Measurements from ENCODE around the gene ILRUN. TPM values are rescaled to one million over a fixed set of nuclear protein-coding genes. Genes with fewer than 3 reads are reported as not detected.
A peak's percentile ranks its signal among the peaks of the same experiment; 100 is the strongest.

The ILRUN gene
- total RNA-seq, 1 experiment from 2014 or later, result 62.8 TPM

DNA sequence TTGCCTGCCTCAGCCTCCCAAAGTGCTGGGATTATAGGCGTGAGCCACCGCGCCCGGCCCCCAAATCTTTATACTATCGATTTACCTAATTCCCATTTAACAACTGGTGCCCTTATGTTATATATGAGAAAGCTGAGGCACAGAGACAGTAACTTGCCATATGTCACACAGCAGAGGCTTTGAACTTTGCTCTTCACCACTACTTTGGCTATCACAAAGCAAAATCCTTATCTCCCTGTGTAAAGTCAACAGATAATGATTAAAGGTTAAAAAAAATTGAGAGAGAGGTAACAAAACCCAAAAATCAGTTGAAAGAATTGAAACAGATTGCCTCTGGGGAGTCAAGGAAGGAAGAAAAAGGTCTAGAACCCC, 22.3 kb downstream of the ILRUN start:
- intact Hi-C loops (cut with micrococcal nuclease; ENCODE audit: unreplicated experiment), result no loop called here
- no peak for DNase-seq (ENCODE audit: low read depth, low spot score)

DNA sequence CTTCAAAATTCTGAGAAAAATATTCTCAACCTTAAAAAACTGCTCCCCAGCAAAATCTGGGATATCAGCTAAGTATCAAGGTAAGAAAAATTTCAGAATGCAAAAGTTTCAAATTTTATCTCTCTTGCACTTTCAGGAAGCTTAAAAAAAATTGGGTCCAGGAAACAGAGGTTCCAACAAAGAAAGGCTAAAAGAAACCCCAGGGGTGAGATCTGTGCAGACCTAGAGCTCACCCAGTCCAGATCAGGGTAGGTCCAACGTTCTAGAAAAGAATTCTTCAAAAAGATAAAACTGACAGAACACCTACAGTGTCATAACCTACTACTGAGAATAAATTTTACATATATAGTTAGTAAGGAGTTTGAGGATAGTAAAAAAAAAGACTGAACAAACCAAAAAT, 23.5 kb downstream of the ILRUN start:
- TF ChIP-seq, protein P1, sequence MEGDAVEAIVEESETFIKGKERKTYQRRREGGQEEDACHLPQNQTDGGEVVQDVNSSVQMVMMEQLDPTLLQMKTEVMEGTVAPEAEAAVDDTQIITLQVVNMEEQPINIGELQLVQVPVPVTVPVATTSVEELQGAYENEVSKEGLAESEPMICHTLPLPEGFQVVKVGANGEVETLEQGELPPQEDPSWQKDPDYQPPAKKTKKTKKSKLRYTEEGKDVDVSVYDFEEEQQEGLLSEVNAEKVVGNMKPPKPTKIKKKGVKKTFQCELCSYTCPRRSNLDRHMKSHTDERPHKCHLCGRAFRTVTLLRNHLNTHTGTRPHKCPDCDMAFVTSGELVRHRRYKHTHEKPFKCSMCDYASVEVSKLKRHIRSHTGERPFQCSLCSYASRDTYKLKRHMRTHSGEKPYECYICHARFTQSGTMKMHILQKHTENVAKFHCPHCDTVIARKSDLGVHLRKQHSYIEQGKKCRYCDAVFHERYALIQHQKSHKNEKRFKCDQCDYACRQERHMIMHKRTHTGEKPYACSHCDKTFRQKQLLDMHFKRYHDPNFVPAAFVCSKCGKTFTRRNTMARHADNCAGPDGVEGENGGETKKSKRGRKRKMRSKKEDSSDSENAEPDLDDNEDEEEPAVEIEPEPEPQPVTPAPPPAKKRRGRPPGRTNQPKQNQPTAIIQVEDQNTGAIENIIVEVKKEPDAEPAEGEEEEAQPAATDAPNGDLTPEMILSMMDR (IDR thresholded peaks at IDR 0.05), result no peak
- no peak for TF ChIP-seq TCF7L2 (IDR thresholded peaks at IDR 0.05; ENCODE audit: low read depth, low read length)
- no peak for TF ChIP-seq POLR2AphosphoS5 (IDR thresholded peaks at IDR 0.05; ENCODE audit: low read depth, low read length)
- no peak for TF ChIP-seq SIN3A (IDR thresholded peaks at IDR 0.05; ENCODE audit: borderline replicate concordance, insufficient read depth, low read depth, low read length)
- TF ChIP-seq, protein P2, sequence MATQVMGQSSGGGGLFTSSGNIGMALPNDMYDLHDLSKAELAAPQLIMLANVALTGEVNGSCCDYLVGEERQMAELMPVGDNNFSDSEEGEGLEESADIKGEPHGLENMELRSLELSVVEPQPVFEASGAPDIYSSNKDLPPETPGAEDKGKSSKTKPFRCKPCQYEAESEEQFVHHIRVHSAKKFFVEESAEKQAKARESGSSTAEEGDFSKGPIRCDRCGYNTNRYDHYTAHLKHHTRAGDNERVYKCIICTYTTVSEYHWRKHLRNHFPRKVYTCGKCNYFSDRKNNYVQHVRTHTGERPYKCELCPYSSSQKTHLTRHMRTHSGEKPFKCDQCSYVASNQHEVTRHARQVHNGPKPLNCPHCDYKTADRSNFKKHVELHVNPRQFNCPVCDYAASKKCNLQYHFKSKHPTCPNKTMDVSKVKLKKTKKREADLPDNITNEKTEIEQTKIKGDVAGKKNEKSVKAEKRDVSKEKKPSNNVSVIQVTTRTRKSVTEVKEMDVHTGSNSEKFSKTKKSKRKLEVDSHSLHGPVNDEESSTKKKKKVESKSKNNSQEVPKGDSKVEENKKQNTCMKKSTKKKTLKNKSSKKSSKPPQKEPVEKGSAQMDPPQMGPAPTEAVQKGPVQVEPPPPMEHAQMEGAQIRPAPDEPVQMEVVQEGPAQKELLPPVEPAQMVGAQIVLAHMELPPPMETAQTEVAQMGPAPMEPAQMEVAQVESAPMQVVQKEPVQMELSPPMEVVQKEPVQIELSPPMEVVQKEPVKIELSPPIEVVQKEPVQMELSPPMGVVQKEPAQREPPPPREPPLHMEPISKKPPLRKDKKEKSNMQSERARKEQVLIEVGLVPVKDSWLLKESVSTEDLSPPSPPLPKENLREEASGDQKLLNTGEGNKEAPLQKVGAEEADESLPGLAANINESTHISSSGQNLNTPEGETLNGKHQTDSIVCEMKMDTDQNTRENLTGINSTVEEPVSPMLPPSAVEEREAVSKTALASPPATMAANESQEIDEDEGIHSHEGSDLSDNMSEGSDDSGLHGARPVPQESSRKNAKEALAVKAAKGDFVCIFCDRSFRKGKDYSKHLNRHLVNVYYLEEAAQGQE (IDR thresholded peaks at IDR 0.05; ENCODE audit: insufficient read depth in 1 of 2, low read depth in 2 of 2, low read length in 1 of 2), result no peak
- Histone ChIP-seq H3K36me3 (ENCODE audit: control insufficient read depth, insufficient read depth, low read length) (no peaks in the 10 kb centered on the region), H3K4me1 (ENCODE audit: control insufficient read depth, insufficient read depth, low read length) (peaks cover 3% of the 10 kb centered on the region; the same call in 1 of the 2 replicates), H3K27me3 (ENCODE audit: control insufficient read depth, insufficient read depth, low read length) (no peaks in the 10 kb centered on the region), H3K4me3 (ENCODE audit: low read depth in 2 of 2, low read length in 2 of 2) (no peak overlapping the region), H3K9me3 (ENCODE audit: control insufficient read depth, insufficient read depth, low read depth, low read length) (no peaks in the 10 kb centered on the region), H3K27ac (ENCODE audit: low read length) (peak overlapping the region; percentile 12; the same call in 1 of the 2 replicates)
- ChIA-PET POLR2A (no interaction called here), CTCF (interaction anchor here (0.6 kb wide), 1 partner anchor 89 kb away, joined by 3 read pairs; no protein-coding TSS in a partner anchor)
- in situ Hi-C loops (cut with HindIII; ENCODE audit: low pct_unique_long_range_greater_than_20kb, low sequenced_read_pairs), result no loop called here
- no peak for DNase-seq (ENCODE audit: low read depth, low spot score)
- no TSS peak for BruUV-seq (replicated peaks)
- ATAC-seq, result no peak
- intact Hi-C loops (cut with micrococcal nuclease; ENCODE audit: unreplicated experiment), result no loop called here

More for the DNA sequence above, 22.3 kb downstream of the ILRUN start:
- in situ Hi-C loops (cut with HindIII; ENCODE audit: low pct_unique_long_range_greater_than_20kb, low sequenced_read_pairs), result no loop called here
- no peak overlapping the region for H3K27ac ChIP-seq (ENCODE audit: low read length)
- BruUV-seq (replicated peaks), result no TSS peak
- ChIA-PET CTCF (no interaction called here), POLR2A (no interaction called here)
- TF ChIP-seq TCF7L2 (IDR thresholded peaks at IDR 0.05; ENCODE audit: low read depth, low read length) (no peak), SIN3A (IDR thresholded peaks at IDR 0.05; ENCODE audit: borderline replicate concordance, insufficient read depth, low read depth, low read length) (no peak), POLR2AphosphoS5 (IDR thresholded peaks at IDR 0.05; ENCODE audit: low read depth, low read length) (no peak)
- TF ChIP-seq, protein P1 (IDR thresholded peaks at IDR 0.05), result no peak
- TF ChIP-seq, protein P2 (IDR thresholded peaks at IDR 0.05; ENCODE audit: insufficient read depth in 1 of 2, low read depth in 2 of 2, low read length in 1 of 2), result no peak
- H3K36me3 ChIP-seq (ENCODE audit: control insufficient read depth, insufficient read depth, low read length), result no peaks in the 10 kb centered on the region
- H3K4me3 ChIP-seq (ENCODE audit: low read depth in 2 of 2, low read length in 2 of 2), result no peak overlapping the region
- peaks cover 3% of the 10 kb centered on the region; the same call in 1 of the 2 replicates for H3K4me1 ChIP-seq (ENCODE audit: control insufficient read depth, insufficient read depth, low read length)
- H3K9me3 ChIP-seq (ENCODE audit: control insufficient read depth, insufficient read depth, low read depth, low read length), result no peaks in the 10 kb centered on the region
- H3K27me3 ChIP-seq (ENCODE audit: control insufficient read depth, insufficient read depth, low read length), result no peaks in the 10 kb centered on the region
- no peak for ATAC-seq

All from Panc1 (cell line).